ENCODE data around the gene GARRE1. TPM values are rescaled to one million over a fixed set of nuclear protein-coding genes. Genes with fewer than 3 reads are reported as not detected.
"Not testable (repeated sequence)": the region's sequence is repeated elsewhere in the genome, so short reads cannot be mapped to it uniquely, and the experiment has no call there.

GARRE1 gene
- total RNA-seq, 1 experiment from 2014 or later: 23.3 TPM

DNA sequence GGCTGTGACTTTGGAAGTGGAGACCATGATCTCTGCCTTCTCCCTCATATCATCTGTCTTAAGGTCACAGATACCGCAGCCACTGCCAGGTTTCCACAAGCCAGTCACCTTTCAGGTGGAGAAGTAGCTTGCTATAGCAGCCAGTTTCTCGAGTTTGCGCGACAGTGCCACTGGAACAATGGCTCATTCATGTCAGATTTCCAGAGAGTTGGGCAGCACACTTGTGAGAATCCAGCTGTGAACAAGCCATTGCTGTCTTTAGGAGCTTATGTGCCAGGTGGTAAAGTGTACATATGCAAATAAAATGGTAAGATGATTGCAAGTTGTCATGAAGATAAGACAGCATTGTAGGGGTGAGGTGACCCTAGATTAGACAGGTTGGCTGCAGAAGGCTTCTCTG, 22.3 kb downstream of the GARRE1 start:
- no peak overlapping the region for H3K4me2 ChIP-seq
- POLR2A ChIA-PET (ENCODE audit: unreplicated experiment): no interaction called here
- no peak overlapping the region for H3K27ac ChIP-seq
- TF ChIP-seq, protein P1, sequence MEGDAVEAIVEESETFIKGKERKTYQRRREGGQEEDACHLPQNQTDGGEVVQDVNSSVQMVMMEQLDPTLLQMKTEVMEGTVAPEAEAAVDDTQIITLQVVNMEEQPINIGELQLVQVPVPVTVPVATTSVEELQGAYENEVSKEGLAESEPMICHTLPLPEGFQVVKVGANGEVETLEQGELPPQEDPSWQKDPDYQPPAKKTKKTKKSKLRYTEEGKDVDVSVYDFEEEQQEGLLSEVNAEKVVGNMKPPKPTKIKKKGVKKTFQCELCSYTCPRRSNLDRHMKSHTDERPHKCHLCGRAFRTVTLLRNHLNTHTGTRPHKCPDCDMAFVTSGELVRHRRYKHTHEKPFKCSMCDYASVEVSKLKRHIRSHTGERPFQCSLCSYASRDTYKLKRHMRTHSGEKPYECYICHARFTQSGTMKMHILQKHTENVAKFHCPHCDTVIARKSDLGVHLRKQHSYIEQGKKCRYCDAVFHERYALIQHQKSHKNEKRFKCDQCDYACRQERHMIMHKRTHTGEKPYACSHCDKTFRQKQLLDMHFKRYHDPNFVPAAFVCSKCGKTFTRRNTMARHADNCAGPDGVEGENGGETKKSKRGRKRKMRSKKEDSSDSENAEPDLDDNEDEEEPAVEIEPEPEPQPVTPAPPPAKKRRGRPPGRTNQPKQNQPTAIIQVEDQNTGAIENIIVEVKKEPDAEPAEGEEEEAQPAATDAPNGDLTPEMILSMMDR (conservative IDR thresholded peaks at IDR 0.05): no peak
- TF ChIP-seq EZH2 (IDR thresholded peaks at IDR 0.05; ENCODE audit: low read depth): no peak
- H3K4me1 ChIP-seq (replicated peaks; ENCODE audit: insufficient read depth): no peaks in the 10 kb centered on the region; the same call in 1 of the 2 replicates
- intact Hi-C loops (cut with micrococcal nuclease; ENCODE audit: unreplicated experiment): no loop called here
- H2AFZ ChIP-seq: no peak overlapping the region
- peaks cover 3% of the 10 kb centered on the region; the same call in 1 of the 2 replicates for H3F3A ChIP-seq (ENCODE audit: insufficient read depth, low read depth)
- no peaks in the 10 kb centered on the region for H3K36me3 ChIP-seq (ENCODE audit: low read depth)
- no peaks in the 10 kb centered on the region for H3K27me3 ChIP-seq (ENCODE audit: insufficient read depth, low read depth)
- DNase-seq: no peak
- no peaks in the 10 kb centered on the region for H3K9me2 ChIP-seq (ENCODE audit: insufficient read depth)
- H3K9me3 ChIP-seq (ENCODE audit: insufficient read depth, low read depth): no peaks in the 10 kb centered on the region
- H3K4me3 ChIP-seq: no peak overlapping the region
- CTCF ChIA-PET: interaction anchor here (0.6 kb wide), 1 partner anchor 70 kb away, joined by 4 read pairs; no protein-coding TSS in a partner anchor
- H4K20me1 ChIP-seq (ENCODE audit: insufficient read depth): peaks cover 6% of the 10 kb centered on the region; the same call in 1 of the 2 replicates
- H3K79me2 ChIP-seq (ENCODE audit: low read depth): peaks cover 7% of the 10 kb centered on the region
- BruUV-seq (replicated peaks): no TSS peak

DNA sequence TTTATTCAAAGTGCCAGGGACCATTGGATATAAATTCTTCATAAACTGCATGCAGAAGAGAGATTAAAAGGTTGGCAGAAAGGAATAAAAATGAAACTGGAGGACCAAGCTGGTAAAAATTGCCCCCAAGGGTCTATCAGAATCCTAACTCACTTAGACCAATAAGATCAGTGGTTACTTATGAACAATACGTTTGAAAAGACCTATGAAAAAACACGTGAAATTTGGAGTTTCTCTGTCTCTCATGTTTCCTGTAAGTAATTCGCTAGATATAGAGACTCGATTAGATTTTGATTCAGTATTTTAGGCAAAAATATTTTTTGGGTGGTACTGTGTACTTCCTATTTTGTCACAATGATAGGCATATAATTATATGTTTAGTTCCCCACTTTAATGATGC, 22.9 kb downstream of the GARRE1 start:
- Histone ChIP-seq H3K4me2 (no peak overlapping the region), H3K36me3 (ENCODE audit: low read depth) (no peaks in the 10 kb centered on the region), H3F3A (ENCODE audit: insufficient read depth, low read depth) (peaks cover 10% of the 10 kb centered on the region; the same call in 1 of the 2 replicates), H3K4me3 (no peak overlapping the region), H3K9me2 (ENCODE audit: insufficient read depth) (no peaks in the 10 kb centered on the region), H2AFZ (no peak overlapping the region), H4K20me1 (ENCODE audit: insufficient read depth) (peaks cover 6% of the 10 kb centered on the region), H3K4me1 (replicated peaks; ENCODE audit: insufficient read depth) (peaks cover 6% of the 10 kb centered on the region), H3K27ac (no peak overlapping the region), H3K9me3 (ENCODE audit: insufficient read depth, low read depth) (no peaks in the 10 kb centered on the region), H3K79me2 (ENCODE audit: low read depth) (0 out of 2 replicates have a peak, but pooled peaks cover 3% of the 10 kb centered on the region), H3K27me3 (ENCODE audit: insufficient read depth, low read depth) (no peaks in the 10 kb centered on the region)
- ChIA-PET CTCF (interaction anchor here (0.6 kb wide), 1 partner anchor 69 kb away, joined by 4 read pairs; no protein-coding TSS in a partner anchor), POLR2A (ENCODE audit: unreplicated experiment) (no interaction called here)
- BruUV-seq (replicated peaks): no TSS peak
- TF ChIP-seq, protein P1 (conservative IDR thresholded peaks at IDR 0.05): no peak
- TF ChIP-seq EZH2 (IDR thresholded peaks at IDR 0.05; ENCODE audit: low read depth): no peak
- DNase-seq: no peak
- intact Hi-C loops (cut with micrococcal nuclease; ENCODE audit: unreplicated experiment): no loop called here

DNA sequence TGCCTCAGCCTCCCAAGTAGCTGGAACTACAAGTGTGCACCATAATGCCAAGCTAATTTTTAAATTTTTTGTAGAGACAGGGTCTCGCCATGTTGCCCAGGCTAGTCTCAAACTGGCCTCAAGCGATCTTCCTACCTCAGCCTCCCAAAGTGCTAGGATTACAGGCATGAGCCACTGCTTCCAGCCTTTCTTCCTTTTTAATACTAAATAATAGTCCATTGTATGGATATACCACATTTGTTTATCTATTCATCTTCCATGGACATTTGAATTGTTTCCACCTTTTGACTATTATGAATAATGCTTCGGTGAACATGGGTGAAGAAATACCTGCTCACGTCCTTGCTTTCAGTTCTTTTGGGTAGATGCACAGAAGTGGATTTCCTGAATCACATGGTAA, 24.4 kb downstream of the GARRE1 start:
- Histone ChIP-seq H3K4me2 (no peak overlapping the region), H3K36me3 (ENCODE audit: low read depth) (no peaks in the 10 kb centered on the region), H3K4me3 (no peak overlapping the region), H2AFZ (no peak overlapping the region), H3K27me3 (ENCODE audit: insufficient read depth, low read depth) (no peaks in the 10 kb centered on the region), H3K4me1 (replicated peaks; ENCODE audit: insufficient read depth) (peaks cover 12% of the 10 kb centered on the region), H3K9me3 (ENCODE audit: insufficient read depth, low read depth) (no peaks in the 10 kb centered on the region), H3K9me2 (ENCODE audit: insufficient read depth) (no peaks in the 10 kb centered on the region), H3F3A (ENCODE audit: insufficient read depth, low read depth) (peaks cover 15% of the 10 kb centered on the region; the same call in 1 of the 2 replicates), H3K27ac (no peak overlapping the region), H3K79me2 (ENCODE audit: low read depth) (0 out of 2 replicates have a peak, but pooled peaks cover 3% of the 10 kb centered on the region), H4K20me1 (ENCODE audit: insufficient read depth) (peaks cover 6% of the 10 kb centered on the region)
- ChIA-PET POLR2A (ENCODE audit: unreplicated experiment) (no interaction called here), CTCF (no interaction called here)
- BruUV-seq (replicated peaks): no TSS peak
- no peak for DNase-seq
- intact Hi-C loops (cut with micrococcal nuclease; ENCODE audit: unreplicated experiment): no loop called here
- no peak for TF ChIP-seq EZH2 (IDR thresholded peaks at IDR 0.05; ENCODE audit: low read depth)
- TF ChIP-seq, protein P1 (conservative IDR thresholded peaks at IDR 0.05): no peak

DNA sequence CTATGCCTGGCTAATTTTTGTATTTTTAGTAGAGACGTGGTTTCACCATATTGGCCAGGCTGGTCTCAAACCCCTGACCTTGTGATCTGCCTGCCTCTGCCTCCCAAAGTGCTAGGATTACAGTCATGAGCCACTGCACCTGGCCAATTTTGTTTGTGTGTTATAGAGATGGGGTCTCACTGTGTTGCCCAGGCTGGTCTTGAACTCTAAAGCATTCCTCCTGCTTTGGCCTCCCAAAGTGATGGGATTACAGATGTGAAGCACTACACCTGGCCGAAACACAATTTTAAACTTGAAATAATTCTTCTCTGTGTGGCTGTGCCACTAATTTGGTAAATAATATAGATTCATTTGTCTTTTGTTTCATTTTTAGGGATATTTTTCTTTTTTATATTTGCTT, 27.1 kb downstream of the GARRE1 start:
- H3K9me2 ChIP-seq (ENCODE audit: insufficient read depth); H3K27ac ChIP-seq; H3K36me3 ChIP-seq (ENCODE audit: low read depth); BruUV-seq (replicated peaks); DNase-seq; H3K4me3 ChIP-seq; H2AFZ ChIP-seq; H3K79me2 ChIP-seq (ENCODE audit: low read depth); CTCF ChIA-PET; POLR2A ChIA-PET (ENCODE audit: unreplicated experiment); intact Hi-C loops (cut with micrococcal nuclease; ENCODE audit: unreplicated experiment); H3K4me2 ChIP-seq; H3K27me3 ChIP-seq (ENCODE audit: insufficient read depth, low read depth); H4K20me1 ChIP-seq (ENCODE audit: insufficient read depth); H3K9me3 ChIP-seq (ENCODE audit: insufficient read depth, low read depth): not testable (repeated sequence)
- H3F3A ChIP-seq (ENCODE audit: insufficient read depth, low read depth): peaks cover 15% of the 10 kb centered on the region; the same call in 1 of the 2 replicates
- H3K4me1 ChIP-seq (replicated peaks; ENCODE audit: insufficient read depth): peaks cover 12% of the 10 kb centered on the region
